H1 (cell line): Measurements from ENCODE around the gene NCAPG2. TPM values are rescaled to one million over a fixed set of nuclear protein-coding genes. Genes with fewer than 3 reads are reported as not detected.

Source experiments
- CTCF ChIA-PET: fragments of 300-600 bp; sonication (Branson Sonifier 250); formaldehyde crosslinking; loops from one replicate; lab custom pipeline; 2021; ENCODE audit not compliant: partially characterized antibody; lab: Charles Lee
- POLR2A ChIA-PET: fragments of 300-600 bp; sonication (Branson Sonifier 250); formaldehyde crosslinking; loops from one replicate; lab custom pipeline; 2021; ENCODE audit warnings: inconsistent platforms; ENCODE audit not compliant: partially characterized antibody; lab: Charles Lee
- DNase-seq, 2 experiments: peaks; one replicate each; pipeline versions ENCODE4 v3.0.0 to v3.0.0-alpha.2; 2010 to 2022; ENCODE audit warnings: low spot score in 2 of 2, low read depth in 1 of 2, mixed read lengths in 1 of 2
- FAIRE-seq: peaks from 2 replicates; lab custom pipeline; 2011; peaks lifted over from hg19 to GRCh38; lab: Jason Lieb, UNC
- H2AFZ ChIP-seq: 2 replicates; pipeline ENCODE4 v1.8.1; 2012; ENCODE audit warnings: low read length, inconsistent platforms
- H2AK5ac ChIP-seq: 2 replicates; pipeline ENCODE4 v1.6.1; 2013; ENCODE audit warnings: low read depth, low read length
- H2BK120ac ChIP-seq: replicated peaks from 2 replicates; pipeline ENCODE3; 2013; ENCODE audit warnings: low read depth, low read length, inconsistent platforms
- H2BK12ac ChIP-seq: 2 replicates; pipeline ENCODE4 v1.6.1; 2013; ENCODE audit warnings: low read depth, low read length
- H2BK15ac ChIP-seq: 2 replicates; pipeline ENCODE4 v1.6.1; 2013; ENCODE audit warnings: low read length
- H2BK20ac ChIP-seq: 2 replicates; pipeline ENCODE4 v1.6.1; 2013; ENCODE audit warnings: low read length
- H2BK5ac ChIP-seq: 2 replicates; pipeline ENCODE4 v1.6.1; 2013; ENCODE audit warnings: low read depth, low read length
- H3K14ac ChIP-seq: 2 replicates; pipeline ENCODE4 v1.6.1; 2013; ENCODE audit warnings: inconsistent platforms; ENCODE audit not compliant: insufficient read length
- H3K18ac ChIP-seq: 2 replicates; pipeline ENCODE4 v1.6.1; 2013; ENCODE audit warnings: low read length; ENCODE audit errors: extremely low read depth
- H3K23ac ChIP-seq: 2 replicates; pipeline ENCODE4 v1.6.1; 2013; ENCODE audit warnings: inconsistent platforms; ENCODE audit not compliant: insufficient read length
- H3K23me2 ChIP-seq: 2 replicates; pipeline ENCODE4 v1.6.1; 2013; ENCODE audit warnings: low read depth, low read length
- H3K27ac ChIP-seq: 2 replicates; pipeline ENCODE4 v1.6.1; 2011; ENCODE audit warnings: low read depth, low read length, inconsistent platforms
- H3K27me3 ChIP-seq, 4 experiments: replicated peaks in 1 of 4; 1 replicate in 1 of 4; 2 replicates in 3 of 4; pipeline versions ENCODE4 v1.6.1 to v1.8.1; 2011 to 2013; ENCODE audit warnings: low read length in 3 of 4, mild to moderate bottlenecking in 3 of 4, inconsistent platforms in 2 of 4, mixed read lengths in 2 of 4, moderate library complexity in 1 of 4; ENCODE audit not compliant: control insufficient read depth in 3 of 4, insufficient read depth in 3 of 4; ENCODE audit errors: extremely low read depth in 1 of 4
- H3K36me3 ChIP-seq, 4 experiments: 2 replicates each; pipeline versions ENCODE4 v1.6.1 to v1.8.1; 2011 to 2013; ENCODE audit warnings: mild to moderate bottlenecking in 4 of 4, low read length in 3 of 4, moderate library complexity in 2 of 4, control low read depth in 1 of 4, inconsistent platforms in 1 of 4; ENCODE audit not compliant: insufficient read depth in 4 of 4, control insufficient read depth in 2 of 4
- H3K4ac ChIP-seq: replicated peaks from 2 replicates; pipeline ENCODE3; 2013; ENCODE audit warnings: low read length, low read depth, mixed read lengths, inconsistent platforms; ENCODE audit not compliant: insufficient read length
- H3K4me1 ChIP-seq, 4 experiments: replicated peaks in 1 of 4; 1 replicate in 1 of 4; 2 replicates in 3 of 4; pipeline versions ENCODE4 v1.6.1 to v1.8.1; 2011 to 2013; ENCODE audit warnings: low read length in 3 of 4, inconsistent platforms in 2 of 4, mixed read lengths in 1 of 4; ENCODE audit not compliant: insufficient read depth in 4 of 4, control insufficient read depth in 3 of 4
- H3K4me2 ChIP-seq, 2 experiments: 2 replicates each; pipeline versions ENCODE4 v1.6.1 to v1.8.1; 2011 to 2013; ENCODE audit warnings: low read depth in 2 of 2, low read length in 2 of 2, control low read depth in 1 of 2, inconsistent platforms in 1 of 2, mild to moderate bottlenecking in 1 of 2; ENCODE audit not compliant: insufficient read depth in 1 of 2
- H3K4me3 ChIP-seq, 4 experiments: fragments of 200-600, 300-600 bp in 1 of 4; sonication (generic), shearing (Covaris generic), sonication (Bioruptor Twin) in 1 of 4; 2 replicates each; pipeline versions ENCODE4 v1.5.1 to v1.8.1; 2011 to 2016; ENCODE audit warnings: low read length in 4 of 4, low read depth in 3 of 4, control low read depth in 2 of 4, inconsistent platforms in 2 of 4, mild to moderate bottlenecking in 2 of 4, mixed read lengths in 1 of 4, moderate library complexity in 1 of 4; ENCODE audit not compliant: insufficient read depth in 2 of 4; ENCODE audit errors: extremely low read depth in 1 of 4
- H3K56ac ChIP-seq: replicated peaks from 2 replicates; pipeline ENCODE3; 2013; ENCODE audit warnings: low read depth, mild to moderate bottlenecking, mixed read lengths, low read length, inconsistent platforms; ENCODE audit not compliant: insufficient read length
- H3K79me1 ChIP-seq: 2 replicates; pipeline ENCODE4 v1.6.1; 2013; ENCODE audit warnings: low read depth, low read length, control low read depth
- H3K79me2 ChIP-seq, 2 experiments: 2 replicates each; pipeline versions ENCODE4 v1.6.1 to v1.8.1; 2012 to 2013; ENCODE audit warnings: low read length in 2 of 2, mild to moderate bottlenecking in 2 of 2, inconsistent platforms in 1 of 2; ENCODE audit not compliant: insufficient read depth in 2 of 2, control insufficient read depth in 1 of 2
- H3K9ac ChIP-seq, 4 experiments: replicated peaks in 1 of 4; 1 replicate in 1 of 4; 2 replicates in 3 of 4; pipeline versions ENCODE4 v1.6.1 to v1.8.1; 2011 to 2013; ENCODE audit warnings: low read depth in 3 of 4, low read length in 3 of 4, control low read depth in 2 of 4, mild to moderate bottlenecking in 2 of 4, moderate library complexity in 2 of 4, inconsistent platforms in 1 of 4; ENCODE audit errors: extremely low read depth in 1 of 4
- H3K9me3 ChIP-seq, 2 experiments: 2 replicates each; pipeline versions ENCODE4 v1.6.1 to v1.8.1; 2012 to 2013; ENCODE audit warnings: mild to moderate bottlenecking in 2 of 2, moderate library complexity in 2 of 2, control low read depth in 1 of 2, inconsistent platforms in 1 of 2, low read depth in 1 of 2, low read length in 1 of 2, mixed read lengths in 1 of 2; ENCODE audit not compliant: insufficient read depth in 2 of 2
- H4K20me1 ChIP-seq, 2 experiments: replicated peaks in 1 of 2; 2 replicates each; pipeline versions ENCODE3 to v1.8.1; 2011 to 2013; ENCODE audit warnings: inconsistent platforms in 2 of 2, low read length in 2 of 2, mild to moderate bottlenecking in 1 of 2; ENCODE audit not compliant: insufficient read depth in 2 of 2, control insufficient read depth in 1 of 2
- H4K5ac ChIP-seq: 2 replicates; pipeline ENCODE4 v1.6.1; 2013; ENCODE audit warnings: low read length, low read depth, mixed read lengths, inconsistent platforms; ENCODE audit not compliant: insufficient read length
- H4K8ac ChIP-seq: 2 replicates; pipeline ENCODE4 v1.8.0; 2013; ENCODE audit warnings: mild to moderate bottlenecking, moderate library complexity, low read length, inconsistent platforms; ENCODE audit not compliant: insufficient read depth; ENCODE audit errors: extremely low read depth
- H4K91ac ChIP-seq: replicated peaks from 2 replicates; pipeline ENCODE3; 2013; ENCODE audit warnings: low read length, mixed read lengths, inconsistent platforms; ENCODE audit not compliant: insufficient read length
- ATF3 ChIP-seq: IDR thresholded peaks from 2 replicates; pipeline ENCODE4 v1.6.1; 2011; ENCODE audit warnings: low read depth, mild to moderate bottlenecking, low read length; ENCODE audit not compliant: insufficient read depth
- CHD2 ChIP-seq: IDR thresholded peaks from 2 replicates; pipeline ENCODE4 v1.6.1; 2012; ENCODE audit warnings: low read length, improper control_type of control experiment
- CREB1 ChIP-seq: IDR thresholded peaks from 2 replicates; pipeline ENCODE4 v1.6.1; 2012; ENCODE audit warnings: inconsistent platforms
- KDM1A ChIP-seq: fragments of 200-600, 300-600 bp; sonication (generic); IDR thresholded peaks from 2 replicates; pipeline ENCODE4 v1.7.1; 2016; ENCODE audit warnings: mild to moderate bottlenecking, low read length, borderline replicate concordance
- KDM5A ChIP-seq: fragments of 200-600 bp; IDR thresholded peaks from 2 replicates; pipeline ENCODE4 v1.7.1; 2012; ENCODE audit warnings: mild to moderate bottlenecking, low read length, inconsistent platforms, mixed read lengths
- PHF8 ChIP-seq: fragments of 200-600 bp; sonication (generic); conservative IDR thresholded peaks from 2 replicates; pipeline ENCODE4 v1.7.1; 2012; ENCODE audit warnings: low read depth, mild to moderate bottlenecking, inconsistent platforms, low read length, moderate library complexity
- RFX5 ChIP-seq: IDR thresholded peaks from 2 replicates; pipeline ENCODE4 v1.6.1; 2011; ENCODE audit warnings: low read depth, low read length, improper control_type of control experiment, borderline replicate concordance
- SP2 ChIP-seq: IDR thresholded peaks from 2 replicates; pipeline ENCODE4 v1.6.1; 2012; ENCODE audit warnings: mild to moderate bottlenecking, low read length, inconsistent platforms
- SP4 ChIP-seq: IDR thresholded peaks from 2 replicates; pipeline ENCODE4 v1.6.1; 2012; ENCODE audit warnings: low read length, inconsistent platforms
- SUZ12 ChIP-seq: fragments of 200-600 bp; sonication (generic); IDR thresholded peaks from 2 replicates; pipeline ENCODE4 v1.6.1; 2012; ENCODE audit warnings: mild to moderate bottlenecking, inconsistent platforms, low read length, moderate library complexity, mixed read lengths
- WGBS, 2 experiments: shearing (Covaris generic) in 1 of 2; methylation state at CpG; one replicate each; pipeline versions ENCODE4 v1.1.6 to v1.1.7; 2013 to 2015; ENCODE audit warnings: low lambda C conversion rate in 2 of 2, mixed read lengths in 2 of 2, inconsistent platforms in 1 of 2, low coverage in 1 of 2, missing lambda C conversion rate in 1 of 2; ENCODE audit not compliant: insufficient replicate concordance in 2 of 2, insufficient coverage in 1 of 2, insufficient read length in 1 of 2; ENCODE audit errors: extremely low coverage in 1 of 2, missing lambda C conversion rate in 1 of 2; 5-methylcytosine and 5-hydroxymethylcytosine counted together
- polyA plus RNA-seq, 7 experiments: library from polyadenylated mRNA; depleted of rRNA in 3 of 7; stranded (reverse) in 5 of 7; unstranded in 2 of 7; fragments of >200 nt in 5 of 7; fragments of 200-250 nt in 2 of 7; gene quantifications; 1 replicate in 5 of 7; 2 replicates in 1 of 7; 4 replicates in 1 of 7; pipeline versions ENCODE4 v1.2.1 to v1.2.3, GENCODE V29; 2011 to 2013; ENCODE audit warnings: missing spikeins in 2 of 7, mixed read lengths in 2 of 7
- total RNA-seq: library from RNA; stranded (reverse); fragmentation: NEBNext Ultra II Directional; extraction: Animal tissue kit (Norgen Biotek cat#: 25700); gene quantifications from 2 replicates; pipeline ENCODE4 v1.2.1, GENCODE V29; 2021
- TF ChIP-seq, protein P1 (sequence below): IDR thresholded peaks from 2 replicates; pipeline ENCODE4 v1.6.1; 2011; ENCODE audit warnings: low read length, improper control_type of control experiment

NCAPG2 gene
- total and polyA plus RNA-seq, 2 of the 8 experiments (the other 6 are each of a cell fraction or from before 2014, with no cell fraction given) = 49.9 to 119 TPM

- peaks cover 0 to 5% of the 10 kb centered on the region in 2 experiments for H4K20me1 ChIP-seq
- H3K4ac ChIP-seq = no peak overlapping the region
- no peak overlapping the region for H2BK12ac ChIP-seq
- DNase-seq (no peak), FAIRE-seq (no peak)
- no peak overlapping the region for H4K5ac ChIP-seq
- ChIA-PET POLR2A (interaction anchor here (0.6 to 1.1 kb wide), 2 partner anchors 30 to 45 kb away, joined by 3 read pairs; no protein-coding TSS in a partner anchor), CTCF (interaction anchor here (0.9 to 2.9 kb wide), 3 partner anchors 10 to 116 kb away, joined by 3 to 10 read pairs (median 7); no protein-coding TSS in a partner anchor)
- no peak overlapping the region for H4K8ac ChIP-seq
- H2BK120ac ChIP-seq = no peak overlapping the region
- no peak overlapping the region for H4K91ac ChIP-seq
- no peak overlapping the region for H3K18ac ChIP-seq
- no peaks in the 10 kb centered on the region for H3K79me2 ChIP-seq
- H3K14ac ChIP-seq = peak overlapping the region; percentile 33
- H3K23ac ChIP-seq = no peak overlapping the region
- no peaks in the 10 kb centered on the region for H3K27me3 ChIP-seq
- no peak overlapping the region for H3K9ac ChIP-seq
- no peaks in the 10 kb centered on the region for H3K4me1 ChIP-seq
- TF ChIP-seq CHD2 (no peak), PHF8 (no peak), RFX5 (no peak), CREB1 (no peak), SP2 (no peak), SUZ12 (no peak), SP4 (no peak), KDM1A (no peak), ATF3 (no peak), KDM5A (no peak)
- TF ChIP-seq, protein P1, sequence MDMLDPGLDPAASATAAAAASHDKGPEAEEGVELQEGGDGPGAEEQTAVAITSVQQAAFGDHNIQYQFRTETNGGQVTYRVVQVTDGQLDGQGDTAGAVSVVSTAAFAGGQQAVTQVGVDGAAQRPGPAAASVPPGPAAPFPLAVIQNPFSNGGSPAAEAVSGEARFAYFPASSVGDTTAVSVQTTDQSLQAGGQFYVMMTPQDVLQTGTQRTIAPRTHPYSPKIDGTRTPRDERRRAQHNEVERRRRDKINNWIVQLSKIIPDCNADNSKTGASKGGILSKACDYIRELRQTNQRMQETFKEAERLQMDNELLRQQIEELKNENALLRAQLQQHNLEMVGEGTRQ = no peak
- no peak overlapping the region for H3K56ac ChIP-seq
- peaks cover 25 to 78% (median 52%) of the 10 kb centered on the region in 4 experiments for H3K36me3 ChIP-seq
- WGBS, 2 experiments = 89% methylated on average over 9 of the region's 10 CpGs; no CpG with 5 or more reads in 1 of the 2 experiments
- H3K9me3 ChIP-seq = no peaks in the 10 kb centered on the region
- H3K27ac ChIP-seq = peak overlapping the region; percentile 19; the same call in 1 of the 2 replicates
- no peak overlapping the region for H2AK5ac ChIP-seq
- no peak overlapping the region for H2BK20ac ChIP-seq
- H3K4me3 ChIP-seq = no peak overlapping the region
- H2AFZ ChIP-seq = no peak overlapping the region
- no peak overlapping the region for H2BK5ac ChIP-seq
- H2BK15ac ChIP-seq = no peak overlapping the region
- H3K79me1 ChIP-seq = no peaks in the 10 kb centered on the region
- H3K4me2 ChIP-seq = no peak overlapping the region
- H3K23me2 ChIP-seq = no peaks in the 10 kb centered on the region
Measured at GRCh38 chr7:158657189-158657746, 47.3 kb downstream of the NCAPG2 start.
